GM19324 (cell line): ENCODE measurements around the gene APOBEC2.
"Not testable (repeated sequence)": the region's sequence is repeated elsewhere in the genome, so short reads cannot be mapped to it uniquely, and the experiment has no call there.

Experiments
- ATAC-seq: cut with Tn5 transposase; IDR thresholded peaks from one replicate; pipeline ENCODE4 v1.9.1; 2021; ENCODE audit warnings: mild to moderate bottlenecking, moderate library complexity; ENCODE audit not compliant: unreplicated experiment, low FRiP score

Gene APOBEC2

DNA sequence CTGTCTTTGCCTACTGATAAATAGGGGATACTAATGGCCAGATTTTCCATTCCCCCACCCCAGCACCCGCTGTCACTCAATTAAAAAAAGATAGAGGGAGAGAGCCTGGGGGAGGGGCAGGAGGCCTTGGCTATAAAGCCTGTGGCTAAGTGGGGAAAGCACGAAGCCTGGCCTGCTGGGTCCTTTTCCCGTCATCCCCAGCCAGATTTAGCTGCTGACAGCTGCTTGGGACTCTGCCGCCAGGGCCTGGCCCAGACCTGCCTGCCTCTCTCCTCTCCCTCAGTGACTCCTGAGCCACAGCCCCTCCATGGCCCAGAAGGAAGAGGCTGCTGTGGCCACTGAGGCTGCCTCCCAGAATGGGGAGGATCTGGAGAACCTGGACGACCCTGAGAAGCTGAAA, at the start of gene APOBEC2:
APOBEC2 (plus strand) TSS at position 162 of the 400 bp plus-strand sequence; CDS start at position 308, 146 bp downstream.
- ATAC-seq: no peak

DNA sequence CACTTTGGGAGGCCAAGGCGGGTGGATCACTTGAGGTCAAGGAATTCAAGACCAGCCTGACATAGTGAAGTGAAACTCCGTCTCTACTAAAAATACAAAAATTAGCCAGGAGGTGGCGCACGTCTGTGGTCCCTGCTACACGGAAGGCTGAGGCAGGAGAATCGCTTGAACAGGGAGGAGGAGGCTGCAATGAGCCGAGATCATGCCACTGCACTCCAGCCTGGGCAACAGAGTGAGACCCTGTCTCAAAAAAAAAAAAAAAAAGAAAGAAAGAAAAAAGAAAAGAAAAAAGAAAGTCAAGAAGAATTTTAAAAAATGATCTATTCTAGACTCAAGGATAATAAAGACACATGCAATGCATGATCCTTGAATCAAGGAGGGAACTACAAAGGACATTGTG, 46.8 kb upstream of the APOBEC2 start:
- not testable (repeated sequence) for ATAC-seq

DNA sequence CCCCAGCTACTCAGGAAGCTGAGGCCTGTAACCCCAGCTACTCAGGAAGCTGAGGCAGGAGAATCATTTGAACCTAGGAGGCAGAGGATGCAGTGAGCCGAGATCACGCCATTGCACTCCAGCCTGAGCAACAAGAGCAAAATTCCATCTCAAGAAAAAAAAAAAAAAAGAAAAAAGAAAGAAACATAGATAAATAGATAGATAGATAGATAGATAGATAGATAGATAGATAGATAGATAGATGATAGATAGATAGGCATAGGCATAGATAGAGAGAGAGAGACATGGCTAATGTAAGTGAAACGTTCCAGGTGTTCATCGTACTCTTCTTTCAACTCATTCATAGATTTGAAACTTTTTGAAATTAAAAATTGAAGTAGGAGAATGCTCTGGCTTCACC, 46.0 kb upstream of the APOBEC2 start:
- ATAC-seq: not testable (repeated sequence)

DNA sequence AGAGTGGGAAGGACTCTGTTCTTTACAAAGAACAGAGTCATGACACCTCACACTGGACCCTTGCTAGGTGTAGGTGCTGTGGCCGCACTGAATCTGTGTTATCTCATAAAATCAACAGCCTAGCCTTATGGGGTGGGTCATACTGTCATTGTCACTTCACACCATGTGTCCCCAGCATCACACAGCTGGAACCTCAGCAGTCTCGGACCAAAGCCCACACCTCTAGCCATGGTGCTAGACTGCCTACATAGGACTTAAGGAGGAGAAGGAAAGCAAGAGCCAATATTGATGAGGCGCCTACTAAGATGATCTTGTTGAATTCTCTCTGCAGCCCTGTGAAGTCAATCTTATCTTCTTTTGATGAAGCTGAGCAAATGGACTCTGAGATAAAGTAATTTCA, 45.0 kb upstream of the APOBEC2 start:
- ATAC-seq: no peak

DNA sequence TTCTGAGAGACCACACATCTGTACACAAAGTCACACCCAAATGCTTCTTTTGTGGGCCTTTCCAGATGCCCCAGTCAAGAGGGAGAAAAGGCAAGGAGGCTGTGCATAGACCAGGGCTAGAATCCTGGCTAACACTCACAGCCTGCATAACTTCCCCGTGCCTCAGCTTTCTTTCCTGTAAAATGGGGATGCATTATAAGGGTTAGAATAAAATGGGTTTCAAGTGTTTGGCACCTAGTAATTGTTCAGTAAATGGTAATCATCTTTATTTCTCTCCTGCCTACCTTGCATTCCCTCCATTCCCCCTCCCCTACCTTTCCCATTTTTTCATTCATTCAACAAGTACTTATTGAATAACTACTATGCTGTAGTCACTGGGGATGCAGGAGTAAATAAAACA, 43.3 kb upstream of the APOBEC2 start:
- no peak for ATAC-seq

GRCh38 chr6:41011673-41012072, 41.3 kb upstream of the APOBEC2 start:
- no peak for ATAC-seq

- ATAC-seq: no peak
These were observed 39.4 kb upstream of the APOBEC2 start for GRCh38 chr6:41013466-41014153.

DNA sequence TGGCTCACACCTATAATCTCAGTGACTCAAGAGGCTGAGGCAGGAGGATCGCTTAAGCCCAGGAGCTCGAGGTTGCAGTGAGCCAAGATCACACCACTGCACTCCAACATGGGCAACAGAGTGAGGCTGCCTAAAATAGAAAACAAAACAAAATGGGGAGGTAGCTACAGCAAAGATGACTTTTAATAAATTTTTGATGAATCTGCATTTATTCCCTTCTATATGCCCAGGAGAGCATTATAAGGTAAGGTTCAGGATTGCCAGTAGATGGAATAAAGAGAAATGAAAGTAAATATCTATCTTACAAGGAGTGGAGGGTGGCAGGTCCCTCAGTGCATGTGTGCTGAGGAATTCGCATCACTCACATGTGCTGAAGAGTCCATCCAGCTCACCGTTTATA, 38.2 kb upstream of the APOBEC2 start:
- ATAC-seq: no peak

- not testable (repeated sequence) for ATAC-seq
These were observed 37.1 kb upstream of the APOBEC2 start for GRCh38 chr6:41015860-41016259.

DNA sequence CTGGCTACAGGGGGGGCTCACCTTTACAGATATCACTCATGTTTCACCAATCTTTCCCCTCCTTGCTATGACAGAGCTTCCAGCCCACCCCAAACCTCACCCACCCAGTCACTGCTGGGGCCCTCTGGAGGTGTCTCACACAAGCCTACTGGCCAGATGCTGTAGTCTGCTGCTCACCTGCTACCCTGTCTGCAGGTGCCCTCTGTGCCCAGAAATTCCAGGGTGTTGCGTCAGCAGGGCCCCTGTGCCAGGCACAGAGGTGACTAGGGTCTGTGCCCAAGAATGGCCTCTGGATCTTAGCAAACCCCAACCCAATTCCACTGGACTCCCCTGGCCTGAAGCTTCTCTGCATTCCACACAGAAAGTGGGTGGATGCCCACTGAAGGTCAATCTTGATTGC, 35.3 kb upstream of the APOBEC2 start:
- no peak for ATAC-seq

GRCh38 chr6:41021832-41022231, 31.2 kb upstream of the APOBEC2 start:
- ATAC-seq: no peak

DNA sequence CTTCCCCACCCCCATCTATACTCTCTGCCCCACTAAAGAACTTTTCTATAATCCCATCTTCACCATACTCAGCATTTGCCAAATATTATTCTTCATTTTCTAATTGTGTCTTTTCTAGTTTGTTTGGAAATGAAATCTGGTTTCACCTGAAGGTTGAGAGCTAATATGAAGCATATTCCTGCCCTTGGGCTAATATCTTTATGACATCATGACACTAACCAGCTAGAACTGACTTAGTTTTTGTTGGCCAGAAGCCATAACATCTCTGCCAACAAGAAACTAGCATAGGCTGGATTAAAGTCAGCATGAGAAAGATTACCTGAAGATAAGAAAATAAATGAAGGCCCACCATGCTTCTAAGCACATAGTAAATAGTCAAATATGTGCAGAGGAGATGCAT, 30.7 kb upstream of the APOBEC2 start:
- no peak for ATAC-seq

DNA sequence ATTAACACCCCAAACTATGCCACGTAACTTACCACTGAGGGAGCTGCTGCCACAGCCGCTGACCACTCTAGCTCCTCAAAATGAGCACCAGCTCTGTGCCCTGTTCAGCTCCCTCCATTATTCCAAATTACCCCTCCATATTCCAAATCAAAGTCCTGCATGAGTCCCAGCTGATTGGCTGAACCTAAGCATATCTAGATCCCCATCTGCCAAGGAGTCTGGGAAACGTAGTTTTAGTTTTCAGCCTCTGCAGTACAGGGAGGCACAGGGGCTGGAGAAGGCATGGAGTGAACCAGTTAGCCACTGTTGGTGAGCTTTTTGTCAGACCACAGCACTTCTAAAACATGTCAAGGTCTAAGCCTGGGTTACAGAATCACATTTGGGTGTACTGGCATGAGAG, 29.9 kb upstream of the APOBEC2 start:
- no peak for ATAC-seq

DNA sequence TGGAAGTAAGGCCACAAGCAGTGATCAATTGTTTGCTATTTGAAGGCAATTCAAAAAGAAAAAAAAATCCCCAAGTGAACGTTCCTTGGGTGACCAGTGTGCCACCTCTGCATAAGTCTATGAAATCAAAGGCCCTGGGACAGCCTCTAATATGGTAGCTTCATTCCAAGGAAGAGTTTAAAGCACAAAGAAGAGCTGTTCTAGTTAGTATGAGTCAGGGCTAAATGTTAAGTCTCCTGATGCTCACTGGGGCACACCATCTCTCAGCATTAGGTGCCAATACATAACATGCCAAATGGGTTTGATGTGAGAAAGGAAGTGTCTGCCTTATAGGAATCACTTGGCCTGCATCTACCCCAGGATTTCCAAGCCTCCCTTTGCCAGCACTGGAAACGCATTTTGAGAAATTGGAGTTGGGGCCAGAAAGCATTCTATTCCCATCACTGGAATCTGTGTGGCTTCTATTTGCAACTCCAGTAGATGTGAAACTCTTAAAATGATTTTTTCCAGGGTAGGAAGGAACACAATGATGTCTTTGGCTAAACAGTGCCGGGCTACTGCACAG, 27.0 kb upstream of the APOBEC2 start:
- ATAC-seq: no peak

- no peak for ATAC-seq
These were observed 25.8 kb upstream of the APOBEC2 start for GRCh38 chr6:41027241-41027640.

DNA sequence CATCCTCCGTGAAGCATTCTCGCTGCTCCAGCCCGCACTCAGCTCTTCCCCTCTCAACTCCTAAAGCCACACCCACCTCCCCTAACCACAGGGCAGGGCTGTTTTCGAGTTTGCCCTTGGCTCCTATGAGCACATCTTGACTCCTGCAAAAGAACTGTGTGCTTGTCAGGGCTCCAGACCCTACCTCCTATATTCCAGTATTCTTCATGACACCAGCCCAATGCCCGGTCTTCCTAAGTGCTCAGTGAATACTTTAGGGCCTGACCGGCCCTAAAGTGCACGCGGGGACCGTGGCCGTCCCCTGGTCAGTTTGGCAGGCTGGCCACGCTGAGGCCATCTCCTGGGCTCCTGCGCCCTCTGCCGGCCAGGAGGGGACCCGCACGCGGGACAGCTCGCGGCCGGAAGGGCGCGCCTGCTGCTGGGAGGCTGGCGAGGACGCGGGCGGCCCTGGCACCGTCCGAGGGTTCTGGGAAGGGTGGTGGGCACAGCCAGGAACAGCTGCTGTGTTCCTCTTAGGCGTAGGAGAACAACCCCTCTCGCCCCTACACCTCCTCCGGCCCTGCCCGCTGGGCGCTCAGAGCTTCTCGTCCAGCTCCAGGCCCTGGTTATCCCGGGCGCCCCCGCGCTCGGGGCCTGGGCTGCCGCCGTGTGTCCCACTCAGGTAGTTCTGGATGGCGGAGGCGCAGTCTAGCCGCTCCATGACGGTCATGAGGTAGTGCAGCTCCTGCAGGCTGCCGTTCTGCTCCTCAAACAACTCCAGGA, 25.0 kb upstream of the APOBEC2 start:
- peak; percentile 82 for ATAC-seq

DNA sequence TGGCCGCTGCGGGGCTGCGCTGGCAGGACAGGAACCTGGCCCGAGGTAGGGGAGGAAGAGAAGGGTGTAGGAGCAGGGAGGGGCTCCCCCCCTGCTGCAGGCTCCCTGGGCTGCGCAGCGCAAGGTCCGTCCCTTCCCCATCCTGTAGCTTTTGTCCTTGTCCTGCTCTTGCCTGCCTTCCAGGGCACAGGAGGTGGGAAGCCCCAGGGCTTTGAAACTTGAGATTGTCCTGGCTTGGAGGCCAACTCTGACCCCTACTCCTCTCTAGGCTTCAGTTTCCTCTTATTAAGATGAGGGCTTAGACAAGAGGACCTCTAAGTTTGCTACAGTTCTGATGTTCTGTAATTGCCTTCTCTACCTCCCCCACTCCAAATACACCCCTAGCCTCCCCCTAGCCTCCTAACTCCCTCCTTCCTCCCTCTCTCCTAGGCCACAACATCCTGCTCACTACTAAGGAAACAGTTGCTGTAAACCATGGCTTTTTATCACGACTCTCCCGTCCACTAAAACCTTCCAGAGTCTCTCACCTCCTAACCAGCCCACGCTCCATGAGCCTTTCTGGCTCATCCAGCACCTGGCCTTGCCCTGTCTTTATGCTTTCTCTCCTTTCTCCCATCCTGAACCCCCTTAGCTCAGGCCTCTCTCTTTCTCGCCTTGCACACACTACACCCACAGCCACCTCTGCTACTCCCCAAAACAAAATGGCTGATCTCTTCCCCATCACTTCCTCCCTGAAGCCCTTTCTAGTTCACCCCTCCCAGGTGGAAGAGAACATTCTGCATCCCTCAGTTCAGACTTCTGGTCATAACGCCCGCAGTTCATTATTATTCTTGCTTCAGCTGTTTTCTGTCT, 24.2 kb upstream of the APOBEC2 start:
- peak; percentile 23 for ATAC-seq

DNA sequence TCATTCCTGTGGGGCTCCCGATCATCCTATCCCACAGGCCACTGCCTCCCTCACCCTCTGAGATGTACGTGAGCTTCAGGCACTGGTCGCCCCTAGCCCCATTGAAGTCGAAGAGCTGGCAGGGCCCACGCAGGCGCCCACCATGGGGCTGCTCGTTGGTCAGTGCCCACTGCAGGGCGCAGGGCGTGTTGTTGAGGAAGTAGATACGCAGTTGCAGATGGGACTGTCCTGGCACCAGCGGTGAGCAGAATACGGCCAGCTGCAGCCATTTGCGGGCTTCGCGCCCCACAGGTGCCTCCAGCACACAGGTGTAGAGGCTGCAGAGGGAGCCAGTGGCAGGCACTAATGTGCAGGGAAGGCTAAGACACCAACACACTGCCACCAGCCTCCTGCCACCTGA, 20.2 kb upstream of the APOBEC2 start:
- ATAC-seq: no peak

DNA sequence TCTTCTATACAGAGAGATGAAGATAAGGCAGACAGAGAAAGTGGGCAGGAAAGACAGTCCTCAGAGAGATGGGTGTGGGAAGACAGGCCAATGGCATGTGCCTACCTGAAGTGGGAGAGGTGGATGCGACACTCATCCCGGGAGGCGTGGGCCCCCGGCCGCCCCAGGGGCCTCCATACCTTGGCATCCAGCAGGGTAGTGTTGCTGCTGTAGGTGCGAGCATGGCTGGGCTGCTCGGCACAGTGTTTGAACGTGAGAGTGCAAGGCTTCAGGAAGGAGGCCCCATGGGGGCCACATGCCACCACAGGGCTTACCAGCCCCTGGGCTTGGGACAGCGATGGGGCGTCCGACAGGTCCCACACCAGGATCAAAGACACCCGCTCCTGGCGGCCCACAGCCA, 19.2 kb upstream of the APOBEC2 start:
- no peak for ATAC-seq

DNA sequence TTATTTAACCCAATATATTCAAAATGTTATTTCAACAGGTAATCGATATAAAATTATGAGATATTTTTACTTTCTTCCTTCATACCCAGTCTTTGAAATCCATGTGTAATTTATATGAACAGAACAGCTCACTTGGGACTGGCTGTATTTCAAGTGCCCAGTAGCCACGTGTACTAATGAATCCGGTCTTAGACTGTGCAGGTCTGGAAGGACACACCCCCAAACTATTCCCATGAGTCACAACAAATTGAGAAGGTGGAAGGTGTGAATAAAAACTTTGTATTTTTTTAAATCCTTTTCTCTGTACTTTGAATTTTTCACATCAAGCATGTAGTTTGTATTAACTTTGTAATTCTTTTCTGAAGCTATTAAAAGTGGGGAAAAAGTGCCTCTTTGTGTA, 16.8 kb upstream of the APOBEC2 start:
- no peak for ATAC-seq

DNA sequence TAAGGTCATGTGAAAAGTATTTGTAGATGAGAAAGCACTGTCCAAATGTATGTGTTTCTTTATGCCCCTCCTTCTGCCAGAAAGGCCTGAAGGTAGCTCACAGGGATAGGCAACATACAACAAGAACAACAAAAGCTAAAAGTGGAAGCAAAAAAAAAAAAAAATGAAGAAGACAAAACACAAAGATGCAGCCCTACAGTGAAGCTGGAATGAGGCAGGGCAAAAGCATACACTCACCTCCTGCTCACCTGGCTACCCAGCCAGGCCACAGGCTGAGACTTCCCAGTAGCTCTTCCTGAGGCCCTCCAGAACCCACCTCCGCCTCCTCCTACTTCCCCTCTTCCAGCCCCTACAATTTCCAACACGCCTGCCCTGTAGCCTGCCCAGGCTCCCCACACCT, 16.4 kb upstream of the APOBEC2 start:
- no peak for ATAC-seq
